Stimulated activated CD8-positive, alpha-beta memory T cell treated with anti-CD3 and anti-CD28 coated beads, Interleukin-12 subunit alpha, Interleukin-12 subunit beta, amount 100 ng/mL, for 24 hours (primary cell): ENCODE data around the gene ZFAND3.

Experiments
- DNase-seq: peaks from one replicate; pipeline ENCODE4 v3.0.0-alpha.2; 2020; ENCODE audit errors: extremely low read depth

ZFAND3 gene

GRCh38 chr6:37894585-37894984, 75.1 kb downstream of the ZFAND3 start:
- DNase-seq, result no peak

GRCh38 chr6:37897321-37897720, 77.8 kb downstream of the ZFAND3 start:
- no peak for DNase-seq

DNA sequence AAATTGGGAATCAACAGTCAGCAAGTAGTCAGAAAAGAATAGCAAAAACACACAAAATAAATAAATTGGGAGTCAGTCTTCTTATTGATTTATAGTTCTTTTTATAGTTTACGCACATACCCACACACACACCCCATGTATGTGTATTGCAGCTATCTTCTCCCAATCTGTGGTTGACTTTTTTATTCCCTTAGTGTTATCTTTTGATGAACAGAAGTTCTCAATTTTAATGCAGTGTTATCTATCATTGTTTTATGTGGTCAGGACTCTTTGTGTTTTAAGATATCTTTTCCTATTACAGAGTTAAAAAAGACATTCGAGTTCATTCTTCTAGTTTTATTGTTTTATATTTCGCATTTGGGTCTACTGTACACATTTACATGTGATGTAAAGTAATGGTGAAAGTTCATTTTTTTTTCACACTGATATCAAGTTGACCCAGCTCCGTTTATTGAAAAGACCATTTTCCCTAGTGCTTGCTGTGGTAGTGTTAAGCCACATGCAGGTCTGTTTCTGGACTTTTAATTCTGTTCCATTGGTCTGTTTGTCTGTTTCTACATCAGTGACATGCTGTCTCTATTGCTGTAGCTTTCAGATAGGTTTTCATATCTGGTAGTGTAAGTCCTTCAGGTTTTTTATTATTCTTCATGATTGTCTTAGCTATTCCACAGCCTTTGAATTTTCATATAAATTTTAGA, 78.4 kb downstream of the ZFAND3 start:
- no peak for DNase-seq

- no peak for DNase-seq
Measured at GRCh38 chr6:37903351-37904340, 84.1 kb downstream of the ZFAND3 start.

GRCh38 chr6:37904590-37904989, 85.1 kb downstream of the ZFAND3 start:
- no peak for DNase-seq

DNA sequence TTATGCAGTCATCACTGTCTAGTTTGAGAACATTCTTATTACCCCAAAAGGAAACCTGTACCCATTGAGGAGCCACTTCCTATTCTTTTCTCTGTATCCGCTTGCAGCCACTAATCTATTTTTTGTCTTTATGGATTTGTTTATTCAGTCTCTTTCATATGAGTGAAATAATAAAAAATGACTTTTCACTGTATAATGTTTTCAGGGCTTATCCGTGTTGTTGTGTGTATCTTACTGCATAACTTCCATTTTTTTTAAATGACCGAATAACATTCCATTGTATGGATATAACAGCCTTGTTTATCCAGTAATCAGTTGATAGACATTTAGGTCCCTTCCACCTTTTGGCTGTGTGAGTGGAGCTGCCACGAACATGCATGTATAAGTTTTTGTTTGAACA, 86.6 kb downstream of the ZFAND3 start:
- no peak for DNase-seq

- no peak for DNase-seq
Measured at GRCh38 chr6:37910998-37911397, 91.5 kb downstream of the ZFAND3 start.

- no peak for DNase-seq
Measured at GRCh38 chr6:37913210-37913609, 93.7 kb downstream of the ZFAND3 start.

DNA sequence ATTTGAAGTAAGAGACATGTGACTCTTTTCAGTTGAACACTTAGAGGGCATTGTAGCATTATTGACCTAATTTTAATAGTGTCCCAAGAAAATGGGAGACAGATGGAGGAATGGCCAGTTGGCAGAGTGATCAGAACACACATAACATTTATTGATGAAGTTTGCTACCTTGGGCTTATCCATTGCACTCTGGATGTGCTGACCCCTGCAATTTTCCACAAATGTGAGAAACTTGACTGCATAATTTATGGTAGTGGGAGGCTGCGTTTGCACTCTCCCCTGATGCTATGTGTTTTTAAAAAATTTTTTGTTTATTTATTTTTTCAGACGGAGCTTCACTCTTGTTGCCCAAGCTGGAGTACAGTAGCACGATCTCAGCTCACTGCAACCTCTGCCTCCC, 95.9 kb downstream of the ZFAND3 start:
- no peak for DNase-seq

DNA sequence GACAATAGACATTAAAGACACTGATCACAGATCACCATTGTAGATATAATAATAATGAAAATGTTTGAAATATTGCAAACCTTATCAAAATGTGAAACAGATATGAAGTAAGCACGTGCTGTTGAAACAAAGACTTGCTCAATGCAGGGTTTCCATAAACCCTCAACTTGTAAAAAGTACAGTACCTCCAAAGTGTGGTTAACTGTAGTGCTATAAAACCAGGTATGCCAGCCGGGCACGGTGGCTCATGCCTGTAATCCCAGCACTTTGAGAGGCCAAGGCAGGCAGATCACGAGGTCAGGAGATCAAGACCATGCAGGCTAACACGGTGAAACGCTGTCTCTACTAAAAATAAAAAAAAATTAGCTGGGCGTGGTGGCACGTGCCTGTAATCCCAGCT, 96.6 kb downstream of the ZFAND3 start:
- no peak for DNase-seq

DNA sequence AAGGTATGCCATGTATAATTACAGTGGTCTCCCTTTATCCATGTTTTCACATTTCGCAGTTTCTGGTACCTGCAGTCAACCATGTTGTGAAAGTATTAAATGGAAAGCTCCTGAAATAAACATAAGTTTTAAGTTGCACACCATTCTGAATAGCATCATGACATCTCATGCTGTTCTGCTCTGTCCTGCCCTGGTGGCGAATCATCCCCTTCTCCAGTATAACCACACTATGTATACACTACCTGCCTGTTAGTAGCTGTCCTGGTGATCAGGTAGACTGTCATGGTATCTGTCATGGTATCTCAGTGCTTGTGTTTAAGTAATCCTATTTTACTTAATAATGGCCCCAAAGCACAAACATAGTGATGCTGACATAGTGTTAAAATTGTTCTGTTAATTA, 97.1 kb downstream of the ZFAND3 start:
- no peak for DNase-seq

GRCh38 chr6:37917566-37917965, 98.0 kb downstream of the ZFAND3 start:
- no peak for DNase-seq

DNA sequence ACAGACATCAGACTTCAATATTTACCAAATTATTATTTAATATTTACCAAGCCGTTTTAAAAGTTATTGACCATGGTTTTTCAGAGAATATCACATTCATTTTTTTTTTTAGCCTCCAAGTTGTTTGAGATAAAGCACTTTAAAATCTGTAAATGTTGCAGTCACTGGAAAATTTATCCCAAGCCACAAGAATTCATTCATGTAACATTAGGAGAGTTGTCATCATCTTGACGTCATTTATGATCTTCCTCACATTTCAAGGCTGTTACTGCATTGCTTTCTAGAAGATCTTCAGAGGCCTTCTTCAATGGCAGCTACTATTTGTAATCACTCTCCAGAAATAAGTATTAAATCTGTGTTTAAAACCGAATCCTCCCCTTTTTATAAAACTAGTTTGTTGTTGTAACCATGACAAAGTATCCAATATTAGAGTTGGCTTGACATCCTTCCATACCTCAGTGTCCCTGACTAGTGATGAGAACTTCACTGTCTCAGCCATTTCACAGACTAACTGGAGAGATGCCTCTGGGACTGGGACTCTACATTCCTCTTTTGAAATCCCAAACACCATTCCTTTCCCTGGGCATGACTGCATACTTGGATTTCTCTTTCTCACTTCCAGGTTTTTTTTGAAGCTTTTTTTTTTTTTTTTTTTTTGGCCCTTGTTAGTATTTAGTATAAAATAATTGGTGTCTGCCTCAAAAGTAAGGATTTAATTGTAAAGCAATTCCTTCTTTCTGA, 100.1 kb downstream of the ZFAND3 start:
- no peak for DNase-seq

DNA sequence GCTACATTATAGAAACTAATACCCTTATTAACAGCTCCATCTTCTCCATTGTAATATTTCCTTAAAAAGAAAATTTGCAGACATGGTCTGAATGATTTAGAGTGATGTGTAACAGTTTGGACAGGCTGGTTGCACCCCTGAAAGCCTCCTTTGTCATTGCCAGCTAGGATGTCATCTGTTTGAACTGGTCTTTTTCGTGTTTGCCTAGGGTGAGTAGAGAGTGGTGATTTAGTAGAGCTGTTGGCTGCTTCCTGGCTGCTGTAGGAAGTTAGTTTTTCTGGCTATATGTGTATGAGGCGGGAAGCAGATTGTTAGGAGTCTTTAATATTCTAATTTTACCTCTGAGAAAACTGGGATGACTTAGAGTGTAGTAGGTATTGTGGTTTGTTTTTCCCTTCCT, 101.1 kb downstream of the ZFAND3 start:
- DNase-seq, result no peak

GRCh38 chr6:37922563-37922962, 103.0 kb downstream of the ZFAND3 start:
- DNase-seq, result no peak

DNA sequence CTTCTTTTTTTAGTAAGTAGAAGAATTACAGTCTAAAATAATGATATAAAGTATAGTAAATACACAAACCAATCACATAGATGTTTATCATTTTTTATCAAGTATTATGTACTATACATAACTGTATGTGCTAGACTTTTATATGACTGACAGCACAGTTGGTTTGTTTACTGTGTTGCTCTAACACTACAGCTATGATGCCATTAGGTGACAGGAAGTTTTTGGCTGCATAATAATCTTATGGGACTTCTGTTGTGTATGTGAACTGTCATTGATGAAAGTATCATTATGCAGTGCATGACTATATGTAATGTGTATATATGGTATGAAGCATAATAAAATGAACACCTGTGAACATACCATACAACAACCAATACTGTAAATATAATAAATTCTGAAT, 104.0 kb downstream of the ZFAND3 start:
- no peak for DNase-seq

GRCh38 chr6:37926661-37927060, 107.1 kb downstream of the ZFAND3 start:
- no peak for DNase-seq

DNA sequence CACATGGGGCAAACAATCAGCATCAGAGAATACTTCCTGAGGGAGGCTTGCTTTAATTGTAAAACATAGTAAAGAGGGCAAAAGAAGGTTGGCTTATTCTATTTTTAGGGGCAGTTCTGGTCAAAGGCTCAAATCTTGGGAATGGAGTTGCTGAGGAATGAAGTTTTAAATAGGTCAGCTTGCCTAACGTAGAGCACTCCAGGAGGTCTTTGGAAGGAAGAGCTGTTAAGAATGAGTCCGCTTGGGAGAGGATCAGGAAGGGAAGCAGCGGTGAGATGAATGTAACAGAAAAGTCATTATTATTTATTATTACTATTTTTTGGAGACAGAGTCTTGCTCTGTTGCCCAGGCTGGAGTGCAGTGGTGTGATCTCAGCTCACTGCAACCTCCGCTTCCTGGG, 108.7 kb downstream of the ZFAND3 start:
- DNase-seq, result no peak

GRCh38 chr6:37930288-37930971, 110.9 kb downstream of the ZFAND3 start:
- DNase-seq, result no peak

DNA sequence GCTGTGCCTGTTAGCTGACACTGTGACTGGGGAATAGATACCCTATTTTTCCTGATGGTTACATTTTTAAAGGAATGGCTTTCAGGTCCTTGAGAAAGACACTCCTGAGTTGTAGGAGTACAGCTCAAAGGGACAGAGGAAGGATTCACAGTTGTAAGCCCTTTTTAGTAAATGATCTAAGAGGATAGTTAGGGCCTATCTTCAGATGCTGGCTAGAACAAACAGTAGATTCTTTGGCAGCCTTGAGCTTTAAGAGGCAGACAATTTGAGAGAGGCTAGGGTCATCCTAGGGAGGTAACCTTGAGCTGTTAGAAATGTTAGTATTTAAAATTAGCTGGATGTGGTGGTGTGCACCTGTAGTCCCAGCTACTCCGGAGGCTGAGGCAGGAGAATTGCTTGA, 111.5 kb downstream of the ZFAND3 start:
- no peak for DNase-seq

DNA sequence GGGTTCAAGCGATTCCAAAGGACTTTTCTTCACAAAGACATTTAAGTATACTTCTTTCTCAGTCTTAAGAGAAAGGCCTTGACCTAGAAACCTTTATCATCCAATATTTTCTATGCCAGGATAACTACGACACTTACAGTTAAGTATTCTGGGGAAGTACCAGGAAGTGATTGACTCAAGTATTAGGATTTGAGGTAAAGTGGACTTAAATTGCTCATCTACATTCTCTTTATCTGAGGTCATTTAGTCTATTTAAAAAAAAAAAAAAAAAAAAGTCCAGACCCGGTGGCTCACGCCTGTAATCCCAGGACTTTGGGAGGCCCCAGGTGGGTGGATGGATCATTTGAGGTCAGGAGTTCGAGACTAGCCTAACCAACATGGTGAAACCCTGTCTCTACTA, 114.7 kb downstream of the ZFAND3 start:
- no peak for DNase-seq

DNA sequence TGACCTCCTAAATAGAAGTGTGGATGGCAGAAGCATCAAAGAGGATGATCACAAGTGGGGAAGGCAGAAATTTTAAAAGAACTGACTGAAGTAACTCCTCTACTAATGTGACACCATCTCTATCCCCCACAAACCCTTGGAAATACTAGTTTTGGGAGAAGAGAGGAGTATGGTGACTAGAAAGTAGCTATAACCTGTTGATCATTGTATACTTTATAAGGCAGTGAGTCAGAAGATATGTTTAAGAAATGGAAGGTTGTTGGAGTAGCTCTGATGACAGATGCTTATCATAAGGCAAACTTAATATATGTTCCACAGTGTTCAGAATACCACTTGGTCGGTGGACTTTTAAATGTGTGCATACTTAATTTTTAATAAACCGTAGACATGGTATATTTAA, 116.6 kb downstream of the ZFAND3 start:
- no peak for DNase-seq
